Activated naive CD8-positive, alpha-beta T cell treated with anti-CD3 and anti-CD28 coated beads for 36 hours (primary cell): ENCODE results near the gene GPR15LG. TPM values are rescaled to one million over a fixed set of nuclear protein-coding genes. Genes with fewer than 3 reads are reported as not detected.
A peak's percentile ranks its signal among the peaks of the same experiment; 100 is the strongest.
"Not testable (repeated sequence)": the region's sequence is repeated elsewhere in the genome, so short reads cannot be mapped to it uniquely, and the experiment has no call there.

Experiments used
- DNase-seq: peaks from one replicate; pipeline ENCODE4 v3.0.0; 2021
- H3K27ac Mint-ChIP-seq: one replicate; pipeline ENCODE4 v1.8.0; 2022; ENCODE audit warnings: mild to moderate bottlenecking, moderate library complexity, mixed read lengths
- H3K27me3 Mint-ChIP-seq: one replicate; pipeline ENCODE4 v1.8.0; 2022; ENCODE audit warnings: mild to moderate bottlenecking, mixed read lengths
- H3K36me3 Mint-ChIP-seq: one replicate; pipeline ENCODE4 v1.8.0; 2021; ENCODE audit warnings: mild to moderate bottlenecking, mixed read lengths
- H3K4me1 Mint-ChIP-seq: one replicate; pipeline ENCODE4 v1.8.0; 2021; ENCODE audit warnings: mixed read lengths
- H3K4me3 Mint-ChIP-seq: one replicate; pipeline ENCODE4 v1.8.0; 2022; ENCODE audit warnings: mild to moderate bottlenecking, moderate library complexity, mixed read lengths
- H3K9me3 Mint-ChIP-seq: one replicate; pipeline ENCODE4 v1.8.0; 2022; ENCODE audit warnings: mixed read lengths
- total RNA-seq, 2 experiments: library from RNA; stranded (reverse); gene quantifications; one replicate each; pipeline ENCODE4 v1.2.3, GENCODE V29; 2021

GPR15LG gene
- total RNA-seq, 2 experiments from 2014 or later, result not detected

DNA sequence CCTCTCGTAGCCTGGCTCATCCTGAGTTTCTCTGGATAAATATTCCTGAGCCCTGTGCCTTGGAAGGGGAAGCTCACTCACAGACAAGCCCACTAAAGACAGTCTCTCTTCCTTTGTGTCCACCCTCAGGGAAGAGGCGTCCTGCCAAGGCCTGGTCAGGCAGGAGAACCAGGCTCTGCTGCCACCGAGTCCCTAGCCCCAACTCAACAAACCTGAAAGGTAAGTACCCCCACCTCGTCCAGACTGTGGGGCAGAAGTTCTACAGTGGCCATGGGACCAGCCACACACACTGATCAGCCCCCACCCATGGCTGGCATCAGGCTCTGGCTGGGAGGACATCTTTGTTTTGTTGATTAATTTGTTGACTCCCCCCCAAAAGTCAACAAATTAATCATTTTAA, 2.8 kb downstream of the GPR15LG start:
- Mint-ChIP-seq H3K4me1 (peaks cover 8% of the 10 kb centered on the region), H3K27ac (peak overlapping the region; percentile 30), H3K9me3 (no peaks in the 10 kb centered on the region), H3K27me3 (no peaks in the 10 kb centered on the region), H3K4me3 (no peak overlapping the region), H3K36me3 (no peaks in the 10 kb centered on the region)
- no peak for DNase-seq

DNA sequence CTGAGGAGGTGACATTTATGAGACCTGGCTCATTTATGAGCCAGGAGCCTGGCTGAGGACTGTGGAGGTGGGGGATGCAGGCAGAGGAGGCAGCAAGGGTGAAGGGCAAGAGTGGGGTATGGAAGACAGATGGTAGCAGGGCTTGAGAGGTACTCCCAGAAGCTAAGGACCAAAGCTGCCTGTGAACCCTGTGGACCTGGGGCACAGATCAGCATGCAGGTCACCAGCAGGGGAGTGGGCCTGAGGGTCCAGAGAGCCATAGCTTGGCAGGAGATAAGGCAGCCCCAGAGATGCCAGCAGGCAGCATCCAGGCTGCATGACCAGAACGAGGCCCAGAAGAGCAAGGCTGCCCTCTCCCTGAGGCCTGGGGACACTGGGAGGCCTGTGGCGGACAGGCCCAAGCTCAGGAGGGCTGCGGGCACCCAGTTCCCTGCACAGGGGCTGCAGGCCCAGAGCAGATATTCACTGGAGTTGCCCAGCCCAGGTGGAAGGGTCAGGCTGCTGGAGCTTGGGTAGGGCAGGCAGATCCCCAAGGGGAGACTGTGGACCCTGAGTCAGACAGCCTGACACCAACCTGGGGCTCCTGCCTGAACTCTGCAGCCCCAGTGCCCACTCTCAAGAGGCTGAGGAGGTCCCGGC, 3.4 kb downstream of the GPR15LG start:
- H3K27ac Mint-ChIP-seq, result peak overlapping the region; percentile 30
- H3K27me3 Mint-ChIP-seq, result no peaks in the 10 kb centered on the region
- H3K9me3 Mint-ChIP-seq, result no peaks in the 10 kb centered on the region
- H3K4me3 Mint-ChIP-seq, result no peak overlapping the region
- DNase-seq, result no peak
- peaks cover 8% of the 10 kb centered on the region for H3K4me1 Mint-ChIP-seq
- no peaks in the 10 kb centered on the region for H3K36me3 Mint-ChIP-seq

DNA sequence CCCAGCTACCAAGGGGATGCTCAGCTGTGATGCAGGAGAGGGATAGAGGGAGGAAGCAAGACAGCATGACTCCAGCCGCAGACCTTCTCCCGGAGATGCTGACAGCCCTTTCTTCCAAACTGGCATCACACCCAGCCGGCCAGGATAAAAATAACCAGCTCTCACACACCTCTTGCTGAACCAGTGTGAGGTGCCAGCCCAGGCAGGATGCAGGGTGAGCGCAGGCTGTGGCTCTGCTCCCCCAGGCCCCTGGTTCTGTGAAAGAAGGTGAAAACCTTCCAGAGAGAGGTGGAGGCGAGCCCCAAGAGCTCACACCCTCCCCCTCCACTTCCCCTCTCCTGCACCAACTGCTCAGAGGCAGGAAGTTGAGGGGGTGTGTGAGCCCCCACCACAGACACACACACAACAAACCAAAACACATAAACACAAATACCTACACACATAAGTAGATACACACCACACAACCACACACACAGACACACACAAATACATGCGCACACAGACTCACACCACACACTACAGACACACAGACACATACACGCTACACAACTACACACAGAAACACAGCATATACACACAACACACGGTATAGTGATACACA, 4.0 kb downstream of the GPR15LG start:
- H3K4me1 Mint-ChIP-seq, result peaks cover 8% of the 10 kb centered on the region
- no peaks in the 10 kb centered on the region for H3K36me3 Mint-ChIP-seq
- no peaks in the 10 kb centered on the region for H3K9me3 Mint-ChIP-seq
- no peak overlapping the region for H3K4me3 Mint-ChIP-seq
- H3K27ac Mint-ChIP-seq, result no peak overlapping the region
- no peaks in the 10 kb centered on the region for H3K27me3 Mint-ChIP-seq
- peak; percentile 34 for DNase-seq

DNA sequence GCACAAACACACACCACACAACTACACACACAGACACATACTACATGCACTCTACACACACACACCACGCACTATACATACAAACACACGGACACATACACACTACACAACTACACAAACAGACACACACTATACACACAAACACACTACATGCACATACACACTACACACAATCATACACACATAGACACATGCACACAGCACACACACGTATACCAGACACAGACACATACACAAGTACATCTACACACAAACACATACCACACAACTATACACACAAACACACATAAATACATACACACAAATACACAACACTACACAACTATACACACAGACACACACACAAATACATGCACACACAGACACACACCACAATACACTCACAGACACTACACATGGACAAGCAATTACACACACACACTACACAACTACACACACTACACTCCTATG, 4.6 kb downstream of the GPR15LG start:
- Mint-ChIP-seq H3K4me3 (no peak overlapping the region), H3K4me1 (peaks cover 8% of the 10 kb centered on the region), H3K9me3 (no peaks in the 10 kb centered on the region), H3K36me3 (no peaks in the 10 kb centered on the region), H3K27me3 (no peaks in the 10 kb centered on the region), H3K27ac (no peak overlapping the region)
- DNase-seq, result no peak

DNA sequence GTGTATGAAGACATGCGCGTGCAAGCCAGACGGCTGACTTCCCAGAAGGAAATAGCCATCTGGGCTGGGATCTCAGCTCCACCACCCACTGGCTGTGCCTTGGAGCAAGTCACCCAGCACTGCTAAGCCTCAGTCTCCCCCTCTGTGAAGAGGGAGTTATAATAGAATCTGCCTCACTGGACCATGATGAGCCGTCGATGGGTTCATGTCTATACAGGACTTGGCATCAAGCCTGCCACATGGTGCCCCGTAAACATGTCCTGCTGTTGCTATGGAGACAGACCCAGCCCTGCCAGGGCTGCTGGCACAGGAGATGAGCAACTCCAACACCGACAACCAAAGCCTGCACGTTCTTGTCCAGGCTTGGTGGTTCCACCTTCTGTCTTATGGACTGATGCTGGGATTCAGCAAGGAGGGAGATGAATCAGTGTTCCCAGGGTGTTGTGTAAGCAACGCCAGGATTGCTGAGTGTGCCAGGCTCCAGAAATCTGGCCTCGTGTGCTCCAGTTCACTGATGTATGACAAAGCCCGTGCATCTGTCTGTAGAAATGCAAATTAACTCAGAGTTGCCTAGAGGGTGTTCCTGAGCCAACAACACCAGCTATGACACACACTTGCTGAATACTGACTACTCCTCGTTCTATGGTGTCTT, 5.6 kb downstream of the GPR15LG start:
- H3K36me3 Mint-ChIP-seq, result no peaks in the 10 kb centered on the region

DNA sequence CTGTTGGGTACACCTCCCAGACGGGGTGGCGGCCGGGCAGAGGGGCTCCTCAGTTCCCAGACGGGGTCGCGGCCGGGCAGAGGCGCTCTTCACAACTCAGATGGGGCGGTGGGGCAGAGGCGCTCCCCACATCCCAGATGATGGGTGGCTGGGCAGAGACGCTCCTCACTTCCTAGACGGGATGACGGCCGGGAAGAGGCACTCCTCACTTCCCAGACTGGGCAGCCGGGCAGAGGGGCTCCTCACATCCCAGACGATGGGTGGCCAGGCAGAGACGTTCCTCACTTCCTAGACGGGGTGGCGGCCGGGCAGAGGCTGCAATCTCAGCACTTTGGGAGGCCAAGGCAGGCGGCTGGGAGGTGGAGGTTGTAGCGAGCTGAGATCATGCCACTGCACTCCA, 6.8 kb downstream of the GPR15LG start:
- not testable (repeated sequence) for H3K36me3 Mint-ChIP-seq, H3K27me3 Mint-ChIP-seq, H3K9me3 Mint-ChIP-seq, H3K4me1 Mint-ChIP-seq, H3K4me3 Mint-ChIP-seq, DNase-seq, H3K27ac Mint-ChIP-seq

More for the DNA sequence above, 5.6 kb downstream of the GPR15LG start:
- H3K27ac Mint-ChIP-seq, result no peak overlapping the region
- no peak for DNase-seq
- no peaks in the 10 kb centered on the region for H3K9me3 Mint-ChIP-seq
- peaks cover 8% of the 10 kb centered on the region for H3K4me1 Mint-ChIP-seq
- H3K27me3 Mint-ChIP-seq, result no peaks in the 10 kb centered on the region
- H3K4me3 Mint-ChIP-seq, result no peak overlapping the region

DNA sequence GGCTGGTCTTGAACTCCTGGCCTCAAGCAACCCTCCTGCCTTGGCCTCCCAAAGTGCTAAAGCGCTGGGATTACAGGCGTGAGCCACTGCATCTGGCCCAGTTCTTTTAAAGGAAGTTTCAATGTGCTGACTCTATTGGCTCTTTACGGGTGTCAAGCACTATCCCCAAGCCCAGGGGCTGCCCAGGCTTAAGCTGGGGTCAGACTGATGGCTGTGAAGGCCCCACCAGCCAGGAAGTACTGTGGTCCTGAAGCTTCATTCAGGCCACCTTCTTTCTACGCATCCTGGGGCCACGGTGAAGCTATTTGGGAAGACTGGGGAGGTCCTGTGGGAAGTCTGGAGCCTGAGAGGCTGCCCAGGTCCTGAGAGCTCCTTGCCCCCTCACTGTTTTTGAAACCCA, 8.0 kb downstream of the GPR15LG start:
- Mint-ChIP-seq H3K9me3 (no peaks in the 10 kb centered on the region), H3K27ac (no peak overlapping the region), H3K4me1 (peaks cover 6% of the 10 kb centered on the region), H3K4me3 (no peak overlapping the region), H3K36me3 (no peaks in the 10 kb centered on the region), H3K27me3 (no peaks in the 10 kb centered on the region)
- no peak for DNase-seq

DNA sequence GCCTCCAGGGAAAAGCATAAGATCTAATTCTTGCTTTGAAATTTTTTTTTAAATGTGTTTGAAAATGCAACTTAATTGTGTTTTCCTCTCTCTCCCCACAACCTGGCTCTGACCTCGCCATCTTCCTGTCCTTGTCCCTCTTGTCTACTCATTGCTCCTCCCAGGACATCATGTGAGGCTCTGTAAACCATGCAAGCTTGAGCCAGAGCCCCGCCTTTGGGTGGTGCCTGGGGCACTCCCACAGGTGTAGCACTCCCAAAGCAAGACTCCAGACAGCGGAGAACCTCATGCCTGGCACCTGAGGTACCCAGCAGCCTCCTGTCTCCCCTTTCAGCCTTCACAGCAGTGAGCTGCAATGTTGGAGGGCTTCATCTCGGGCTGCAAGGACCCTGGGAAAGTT, 10.9 kb downstream of the GPR15LG start:
- Mint-ChIP-seq H3K27me3 (no peaks in the 10 kb centered on the region), H3K4me1 (no peaks in the 10 kb centered on the region), H3K27ac (no peak overlapping the region), H3K9me3 (no peaks in the 10 kb centered on the region), H3K36me3 (no peaks in the 10 kb centered on the region), H3K4me3 (no peak overlapping the region)
- no peak for DNase-seq

DNA sequence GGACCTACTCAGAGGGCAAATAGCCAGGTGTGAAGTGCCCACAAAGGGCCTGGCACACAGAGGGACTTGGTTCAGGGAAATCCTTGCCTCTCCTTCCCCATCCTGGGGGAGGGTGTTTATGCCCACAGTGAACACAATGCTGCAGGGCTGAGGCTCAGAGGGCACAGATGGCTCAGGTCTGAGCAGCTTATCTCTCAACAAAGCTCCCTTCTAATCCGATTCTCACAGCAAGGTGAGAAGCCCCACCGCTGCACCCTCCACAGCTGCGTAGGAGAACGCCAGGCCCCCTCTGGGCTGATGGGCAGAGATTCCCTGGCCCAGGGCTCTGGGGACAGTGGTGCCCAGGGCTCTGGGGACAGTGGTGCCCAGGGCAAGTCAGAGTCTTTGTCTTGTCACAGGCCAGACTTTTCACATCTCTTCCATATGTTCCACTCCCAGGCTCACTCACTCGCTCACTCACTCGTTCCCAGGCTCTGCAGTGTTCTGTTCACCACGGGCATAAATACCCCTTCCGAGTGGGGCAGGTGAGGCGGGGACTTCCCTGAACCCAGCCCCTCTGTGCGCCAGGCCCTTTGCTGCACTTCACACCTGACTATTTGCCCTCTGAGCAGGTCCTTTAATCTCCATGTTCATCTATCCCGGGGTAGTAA, 12.1 kb downstream of the GPR15LG start:
- Mint-ChIP-seq H3K27me3 (no peaks in the 10 kb centered on the region), H3K27ac (no peak overlapping the region), H3K4me1 (peaks cover 2% of the 10 kb centered on the region), H3K9me3 (no peaks in the 10 kb centered on the region), H3K4me3 (no peak overlapping the region), H3K36me3 (no peaks in the 10 kb centered on the region)
- no peak for DNase-seq

DNA sequence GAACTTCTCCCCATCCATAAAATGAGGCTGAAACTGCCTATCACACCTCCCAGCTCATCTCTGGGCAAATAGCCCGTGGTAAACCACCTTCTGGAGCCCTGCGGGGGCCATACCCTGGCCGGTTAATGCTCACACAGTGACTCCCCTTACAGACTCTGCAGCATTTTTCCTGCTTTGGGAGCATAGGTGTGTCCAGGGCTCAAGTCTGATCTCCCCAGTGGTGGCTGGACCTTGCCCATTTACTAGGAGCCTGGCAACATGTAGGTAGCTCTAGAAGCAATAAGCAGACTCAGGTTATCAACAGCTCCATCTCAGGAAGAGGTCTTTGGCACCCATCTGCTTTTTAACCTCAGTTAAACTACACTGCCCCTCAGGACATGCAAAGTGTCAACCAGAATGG, 15.2 kb downstream of the GPR15LG start:
- H3K4me3 Mint-ChIP-seq, result no peak overlapping the region
- no peak for DNase-seq
- peaks cover 6% of the 10 kb centered on the region for H3K27me3 Mint-ChIP-seq
- H3K4me1 Mint-ChIP-seq, result peaks cover 11% of the 10 kb centered on the region
- H3K9me3 Mint-ChIP-seq, result no peaks in the 10 kb centered on the region
- no peak overlapping the region for H3K27ac Mint-ChIP-seq
- H3K36me3 Mint-ChIP-seq, result no peaks in the 10 kb centered on the region

DNA sequence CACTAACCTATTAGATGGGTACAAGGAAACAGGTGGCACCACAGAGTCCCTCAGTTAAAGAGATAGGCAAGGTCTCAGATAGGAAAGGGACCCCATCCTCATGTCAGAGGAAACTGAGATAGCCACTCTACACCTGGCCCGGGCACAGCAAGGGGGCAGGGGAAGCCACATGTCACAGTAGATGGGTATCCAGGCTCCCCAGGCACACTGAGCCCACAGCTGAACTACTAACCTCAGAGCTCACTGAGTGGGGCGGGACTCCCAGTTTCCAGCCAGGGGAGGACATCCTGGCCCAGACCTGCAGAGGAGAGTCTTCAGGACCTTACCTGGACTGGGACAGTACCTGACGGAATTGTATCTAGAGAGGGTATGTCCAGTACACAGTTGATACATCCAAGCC, 17.0 kb downstream of the GPR15LG start:
- no peaks in the 10 kb centered on the region for H3K9me3 Mint-ChIP-seq
- peaks cover 18% of the 10 kb centered on the region for H3K27me3 Mint-ChIP-seq
- H3K27ac Mint-ChIP-seq, result no peak overlapping the region

DNA sequence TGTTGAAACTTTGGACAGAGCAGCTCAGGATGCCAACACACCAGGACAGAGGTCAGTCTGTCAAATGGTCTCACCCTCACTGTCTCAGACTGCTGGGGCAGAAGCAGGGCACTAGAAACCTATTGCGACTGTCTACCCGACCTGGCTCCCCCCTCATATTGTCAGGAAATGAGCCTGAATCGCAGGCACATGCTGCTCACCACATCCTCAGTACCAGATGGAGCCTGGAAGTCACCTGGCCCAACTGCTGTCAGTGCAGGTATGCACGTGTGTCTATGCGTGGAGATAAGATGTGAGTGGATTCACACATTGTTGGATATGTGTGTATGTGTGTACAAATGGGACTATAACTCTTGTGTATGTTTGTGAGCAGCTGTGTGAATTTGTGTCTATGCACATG, 17.5 kb downstream of the GPR15LG start:
- Mint-ChIP-seq H3K27me3 (peaks cover 22% of the 10 kb centered on the region), H3K27ac (no peak overlapping the region), H3K9me3 (no peaks in the 10 kb centered on the region), H3K4me1 (peaks cover 13% of the 10 kb centered on the region), H3K4me3 (no peak overlapping the region), H3K36me3 (no peaks in the 10 kb centered on the region)
- no peak for DNase-seq

More for the DNA sequence above, 17.0 kb downstream of the GPR15LG start:
- Mint-ChIP-seq H3K4me3 (no peak overlapping the region), H3K36me3 (no peaks in the 10 kb centered on the region), H3K4me1 (peaks cover 13% of the 10 kb centered on the region)
- no peak for DNase-seq

DNA sequence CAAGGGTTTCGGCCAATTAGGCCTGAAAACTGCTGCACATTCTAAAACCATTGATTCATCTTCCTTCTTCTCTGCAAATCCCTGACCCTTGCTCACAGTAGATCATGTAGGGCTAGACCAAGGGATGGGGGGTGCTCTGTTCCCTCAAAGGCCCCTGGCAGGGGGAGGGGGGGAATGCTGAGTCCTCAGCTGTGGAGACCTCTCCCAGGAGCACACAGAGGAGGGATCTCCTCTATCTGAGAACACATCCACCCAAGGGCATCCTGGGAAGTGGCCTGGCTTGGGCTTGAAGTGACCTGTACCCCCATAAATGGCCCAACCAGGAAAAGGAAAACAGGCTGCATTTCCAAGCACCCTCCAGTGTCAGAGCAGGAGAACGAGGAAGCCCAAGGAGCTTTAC, 19.7 kb downstream of the GPR15LG start:
- Mint-ChIP-seq H3K36me3 (no peaks in the 10 kb centered on the region), H3K9me3 (no peaks in the 10 kb centered on the region), H3K4me3 (no peak overlapping the region), H3K27me3 (peaks cover 28% of the 10 kb centered on the region), H3K4me1 (peaks cover 13% of the 10 kb centered on the region), H3K27ac (no peak overlapping the region)
- no peak for DNase-seq

DNA sequence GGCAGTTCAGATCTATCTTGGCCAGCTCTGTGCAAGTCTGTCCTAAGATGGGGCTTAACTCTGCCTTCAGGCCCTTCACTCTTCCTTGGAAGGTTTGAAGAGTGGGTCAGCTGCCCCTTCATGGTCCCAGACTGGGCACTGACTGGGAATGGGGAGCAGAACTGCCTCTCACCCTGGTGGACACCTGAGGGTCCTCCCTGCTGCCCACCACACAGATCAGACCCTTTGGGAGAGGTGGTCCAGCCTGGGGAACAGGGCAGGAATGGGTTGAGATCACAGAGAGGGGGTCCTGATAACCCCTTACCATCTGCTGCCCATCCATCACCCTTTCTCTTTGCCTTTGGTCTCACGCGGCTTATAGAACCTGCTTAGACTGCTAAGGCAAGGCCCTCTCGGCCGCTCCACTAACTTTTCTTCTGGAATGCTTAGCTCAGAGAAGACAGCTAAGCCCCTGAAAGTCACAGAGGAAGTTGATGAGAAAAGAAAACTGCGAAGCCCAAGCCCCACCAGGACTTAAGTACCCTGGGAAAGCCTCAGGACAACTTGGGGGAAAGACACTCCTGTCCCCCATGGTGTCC, 20.3 kb downstream of the GPR15LG start:
- H3K27ac Mint-ChIP-seq, result no peak overlapping the region
- peaks cover 13% of the 10 kb centered on the region for H3K4me1 Mint-ChIP-seq
- DNase-seq, result no peak
- peaks cover 28% of the 10 kb centered on the region for H3K27me3 Mint-ChIP-seq
- H3K4me3 Mint-ChIP-seq, result peak overlapping the region; percentile 33
- no peaks in the 10 kb centered on the region for H3K9me3 Mint-ChIP-seq
- H3K36me3 Mint-ChIP-seq, result no peaks in the 10 kb centered on the region

DNA sequence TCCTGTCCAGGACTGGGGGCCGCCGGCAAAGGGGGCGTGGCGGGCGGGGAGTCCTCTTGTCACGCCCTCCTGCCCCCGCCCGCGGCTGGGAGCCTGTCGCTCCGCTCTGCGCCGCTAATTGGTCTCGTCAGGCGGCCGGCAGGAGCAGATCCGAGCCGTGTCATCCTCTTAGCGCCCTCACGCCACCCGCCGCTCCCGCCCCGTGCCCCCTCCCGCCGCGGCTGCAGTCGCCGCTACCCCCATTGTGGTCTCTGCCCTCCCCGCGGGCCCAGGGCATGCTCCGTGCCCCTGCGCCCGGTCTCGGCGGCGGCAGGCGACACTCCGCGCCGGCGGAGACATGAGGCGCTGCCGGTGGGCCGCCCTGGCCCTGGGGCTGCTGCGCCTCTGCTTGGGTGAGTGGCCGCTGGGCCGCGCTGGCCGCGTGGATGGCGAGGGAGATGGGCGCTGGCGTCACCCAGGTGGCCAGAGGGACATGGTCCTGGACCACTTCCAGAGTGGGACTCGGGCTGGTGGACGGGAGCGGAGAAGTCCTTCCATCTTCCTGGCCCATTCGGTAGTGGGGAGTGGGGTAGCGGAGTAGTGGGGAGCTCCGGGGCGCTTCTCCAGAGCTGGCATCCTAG, 20.9 kb downstream of the GPR15LG start, which contains the start of gene CDHR1:
Gene CDHR1 (plus strand): TSS at position 114 of the 620 bp plus-strand sequence. CDS start 224 bp downstream, at position 338.
- Mint-ChIP-seq H3K27me3 (peaks cover 28% of the 10 kb centered on the region), H3K4me1 (peaks cover 13% of the 10 kb centered on the region), H3K27ac (no peak within 1 kb of the TSS), H3K4me3 (peak within 1 kb of the TSS; percentile 49), H3K36me3 (no peaks in the 10 kb centered on the region), H3K9me3 (no peaks in the 10 kb centered on the region)
- peak; percentile 60 for DNase-seq
